GM23248 (cell line): Measurements from ENCODE around the gene GYS1.

ENCODE experiments used
- EZH2 ChIP-seq: fragments of 200-600 bp; sonication (generic); IDR thresholded peaks from 2 replicates; pipeline ENCODE4 v1.6.1; 2018; ENCODE audit warnings: antibody characterized with exemption, mild to moderate bottlenecking; ENCODE audit not compliant: insufficient read depth, poor library complexity, severe bottlenecking
- EZH2phosphoT487 ChIP-seq: fragments of 200-600 bp; sonication (generic); IDR thresholded peaks from 2 replicates; pipeline ENCODE4 v1.6.1; 2018; ENCODE audit warnings: antibody characterized with exemption, moderate library complexity, mild to moderate bottlenecking, low read depth; ENCODE audit not compliant: insufficient read depth

- no peak for TF ChIP-seq EZH2phosphoT487
- TF ChIP-seq EZH2 = no peak
These were observed 27.2 kb upstream of the GYS1 start for GRCh38 chr19:49020342-49020741.
